IPS-15b (cell line): Measurements from ENCODE around the gene TXNL4B.
"Not testable (repeated sequence)": the region's sequence is repeated elsewhere in the genome, so short reads cannot be mapped to it uniquely, and the experiment has no call there.

Experiments used
- H3K27me3 ChIP-seq: one replicate; pipeline ENCODE4 v1.6.1; 2013; ENCODE audit warnings: low read length; ENCODE audit not compliant: control insufficient read depth, insufficient read depth
- H3K36me3 ChIP-seq: one replicate; pipeline ENCODE4 v1.6.1; 2013; ENCODE audit warnings: low read length; ENCODE audit not compliant: control insufficient read depth, insufficient read depth
- H3K4me1 ChIP-seq: one replicate; pipeline ENCODE4 v1.6.1; 2013; ENCODE audit warnings: mild to moderate bottlenecking, low read length; ENCODE audit not compliant: control insufficient read depth, insufficient read depth
- H3K4me3 ChIP-seq: one replicate; pipeline ENCODE4 v1.5.1; 2013; ENCODE audit warnings: low read depth, low read length
- H3K9ac ChIP-seq: one replicate; pipeline ENCODE4 v1.6.1; 2013; ENCODE audit warnings: low read depth, mild to moderate bottlenecking, low read length
- H3K9me3 ChIP-seq: one replicate; pipeline ENCODE4 v1.6.1; 2013; ENCODE audit warnings: mild to moderate bottlenecking, low read length; ENCODE audit not compliant: control insufficient read depth, insufficient read depth

The TXNL4B gene

GRCh38 chr16:72092832-72093447 lies 480 bp downstream of the TXNL4B start:
- H3K4me3 ChIP-seq = peak overlapping the region; percentile 83
- no peaks in the 10 kb centered on the region for H3K27me3 ChIP-seq
- H3K36me3 ChIP-seq = peaks cover 11% of the 10 kb centered on the region
- peaks cover 3% of the 10 kb centered on the region for H3K4me1 ChIP-seq
- H3K9me3 ChIP-seq = no peaks in the 10 kb centered on the region
- peak overlapping the region; percentile 65 for H3K9ac ChIP-seq

DNA sequence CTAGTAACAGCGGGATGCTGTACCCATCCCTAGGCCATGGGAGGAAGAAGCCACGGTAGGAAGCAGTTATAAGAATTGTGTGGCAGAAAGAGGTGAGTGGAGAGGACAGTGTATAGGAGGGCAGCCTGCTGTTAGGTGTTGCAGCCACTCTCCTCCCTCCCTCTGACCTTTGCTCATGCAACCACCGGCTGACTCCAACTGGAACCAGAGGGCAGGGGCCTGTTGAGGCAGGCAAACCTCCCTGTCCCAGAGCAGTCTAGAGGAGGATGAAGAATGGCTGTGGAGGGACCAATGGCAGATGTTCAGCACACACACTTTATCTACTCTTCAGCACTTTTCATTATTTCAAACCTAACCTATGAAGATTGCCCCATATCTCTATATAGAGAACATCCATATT lies 2.2 kb downstream of the TXNL4B start:
- Histone ChIP-seq H3K9ac (no peak overlapping the region), H3K36me3 (peaks cover 3% of the 10 kb centered on the region), H3K4me1 (peaks cover 3% of the 10 kb centered on the region), H3K27me3 (no peaks in the 10 kb centered on the region), H3K9me3 (no peaks in the 10 kb centered on the region), H3K4me3 (no peak overlapping the region)

GRCh38 chr16:72085002-72085401 lies 8.4 kb downstream of the TXNL4B start:
- no peak overlapping the region for H3K9ac ChIP-seq
- H3K36me3 ChIP-seq = peaks cover 6% of the 10 kb centered on the region
- no peak overlapping the region for H3K4me3 ChIP-seq
- H3K27me3 ChIP-seq = no peaks in the 10 kb centered on the region
- peaks cover 6% of the 10 kb centered on the region for H3K9me3 ChIP-seq
- no peaks in the 10 kb centered on the region for H3K4me1 ChIP-seq

DNA sequence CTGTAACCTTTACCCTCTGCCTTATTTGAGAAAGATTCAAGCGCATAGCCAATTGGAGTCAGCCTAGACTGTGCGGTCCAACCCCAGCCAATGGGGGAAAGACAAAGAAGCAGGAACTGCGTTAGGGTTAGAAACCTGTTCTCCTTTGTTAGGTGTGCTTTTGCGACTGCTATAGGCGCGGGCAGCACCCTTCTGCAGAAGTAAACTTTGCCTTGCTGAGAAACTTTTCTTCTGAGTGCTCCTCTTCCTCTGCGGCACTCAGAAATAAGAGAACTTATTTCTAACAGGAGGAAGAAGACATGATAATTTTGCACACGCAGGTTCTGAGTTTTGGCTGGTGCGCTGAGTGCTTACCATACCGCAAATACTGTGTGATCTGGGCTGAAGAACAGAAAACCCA lies 9.0 kb downstream of the TXNL4B start:
- peaks cover 6% of the 10 kb centered on the region for H3K36me3 ChIP-seq
- peaks cover 6% of the 10 kb centered on the region for H3K9me3 ChIP-seq
- H3K4me1 ChIP-seq = no peaks in the 10 kb centered on the region
- no peaks in the 10 kb centered on the region for H3K27me3 ChIP-seq
- H3K9ac ChIP-seq = no peak overlapping the region
- no peak overlapping the region for H3K4me3 ChIP-seq

- H3K9me3 ChIP-seq = peaks cover 6% of the 10 kb centered on the region
- H3K9ac ChIP-seq = no peak overlapping the region
- H3K4me1 ChIP-seq = no peaks in the 10 kb centered on the region
- peaks cover 6% of the 10 kb centered on the region for H3K36me3 ChIP-seq
- H3K4me3 ChIP-seq = no peak overlapping the region
- no peaks in the 10 kb centered on the region for H3K27me3 ChIP-seq
Measured at GRCh38 chr16:72083778-72084404, 9.5 kb downstream of the TXNL4B start.

DNA sequence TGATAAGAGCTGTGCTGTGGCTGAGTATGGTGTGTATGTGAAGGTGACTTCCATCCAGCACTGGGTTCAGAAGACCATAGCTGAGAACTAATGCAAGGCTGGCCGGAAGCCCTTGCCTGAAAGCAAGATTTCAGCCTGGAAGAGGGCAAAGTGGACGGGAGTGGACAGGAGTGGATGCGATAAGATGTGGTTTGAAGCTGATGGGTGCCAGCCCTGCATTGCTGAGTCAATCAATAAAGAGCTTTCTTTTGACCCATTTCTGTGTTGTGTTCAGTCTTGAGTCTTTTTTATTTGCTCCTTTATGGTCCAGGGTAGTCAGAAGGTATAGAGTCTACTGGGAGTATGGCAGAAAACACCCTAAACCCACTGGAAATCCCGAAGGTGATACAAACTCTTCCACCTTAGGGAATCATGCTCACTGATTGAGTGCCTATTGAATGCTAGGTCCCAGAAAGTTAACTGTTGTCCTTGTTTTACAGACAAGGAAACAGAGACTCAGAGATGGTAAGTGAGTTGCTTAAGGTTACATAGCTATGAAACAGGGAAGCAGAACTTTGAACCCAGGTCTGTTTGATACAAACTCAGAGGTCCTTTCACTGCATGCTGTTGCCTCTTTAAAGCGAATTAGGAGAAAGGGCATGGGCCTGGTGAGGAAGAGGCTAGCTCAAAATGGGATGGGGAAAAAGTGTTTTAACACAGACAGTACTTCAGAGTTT lies 16.3 kb downstream of the TXNL4B start:
- not testable (repeated sequence) for H3K36me3 ChIP-seq, H3K4me1 ChIP-seq, H3K9me3 ChIP-seq, H3K4me3 ChIP-seq, H3K9ac ChIP-seq, H3K27me3 ChIP-seq

DNA sequence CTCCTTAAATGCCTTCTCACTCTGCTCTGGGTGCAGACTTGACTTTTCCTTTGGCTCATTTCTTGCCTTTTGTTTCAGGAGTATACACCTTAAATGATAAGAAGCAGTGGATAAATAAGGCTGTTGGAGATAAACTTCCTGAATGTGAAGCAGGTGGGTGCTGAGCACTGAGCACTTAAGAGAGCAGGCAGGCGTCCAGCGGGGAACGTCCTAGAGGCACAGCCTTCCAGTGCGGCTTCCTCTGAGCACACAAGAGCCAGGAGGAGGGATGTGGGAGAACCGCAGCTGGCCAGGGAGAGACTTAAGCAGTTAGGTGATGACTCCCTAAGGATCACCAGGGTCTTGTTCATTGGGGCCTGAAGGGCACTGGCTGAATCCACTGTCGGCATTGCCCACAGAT lies 18.4 kb downstream of the TXNL4B start:
- not testable (repeated sequence) for H3K9ac ChIP-seq, H3K36me3 ChIP-seq, H3K27me3 ChIP-seq, H3K4me3 ChIP-seq, H3K4me1 ChIP-seq, H3K9me3 ChIP-seq

DNA sequence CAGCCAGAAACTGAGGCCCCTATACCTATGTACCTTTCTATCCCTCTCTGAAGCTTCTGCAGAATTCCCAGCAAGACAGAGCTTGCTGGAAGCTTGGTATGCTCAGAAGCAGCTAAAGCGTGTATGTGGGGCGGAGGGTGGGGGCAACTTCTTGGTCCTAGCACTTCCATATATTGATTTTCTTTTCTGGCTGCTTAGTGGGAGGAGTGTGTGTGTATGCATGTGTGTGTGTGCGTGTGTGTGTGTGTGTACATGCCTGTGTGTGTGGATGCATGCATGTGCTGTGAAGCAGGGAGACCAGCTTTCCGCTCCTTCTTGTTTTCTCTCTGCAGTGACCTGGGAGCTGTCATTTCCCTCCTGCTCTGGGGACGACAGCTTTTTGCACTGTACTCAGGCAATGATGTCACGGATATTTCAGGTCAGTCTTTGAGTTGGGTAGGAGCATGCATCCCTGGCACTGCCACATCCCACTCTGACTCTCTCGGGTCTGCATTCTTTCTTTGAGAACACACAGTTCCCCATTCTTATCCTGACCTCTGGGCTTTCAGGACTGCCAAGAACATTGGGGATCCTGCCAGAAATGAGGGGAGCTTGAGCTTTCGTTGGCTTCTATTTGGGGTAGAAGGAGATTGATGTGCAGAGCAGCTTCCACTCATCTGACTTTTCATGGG lies 19.7 kb downstream of the TXNL4B start:
- Histone ChIP-seq H3K27me3 (no peaks in the 10 kb centered on the region), H3K36me3 (no peaks in the 10 kb centered on the region), H3K9ac (no peak overlapping the region), H3K4me3 (no peak overlapping the region), H3K4me1 (no peaks in the 10 kb centered on the region), H3K9me3 (peaks cover 4% of the 10 kb centered on the region)

DNA sequence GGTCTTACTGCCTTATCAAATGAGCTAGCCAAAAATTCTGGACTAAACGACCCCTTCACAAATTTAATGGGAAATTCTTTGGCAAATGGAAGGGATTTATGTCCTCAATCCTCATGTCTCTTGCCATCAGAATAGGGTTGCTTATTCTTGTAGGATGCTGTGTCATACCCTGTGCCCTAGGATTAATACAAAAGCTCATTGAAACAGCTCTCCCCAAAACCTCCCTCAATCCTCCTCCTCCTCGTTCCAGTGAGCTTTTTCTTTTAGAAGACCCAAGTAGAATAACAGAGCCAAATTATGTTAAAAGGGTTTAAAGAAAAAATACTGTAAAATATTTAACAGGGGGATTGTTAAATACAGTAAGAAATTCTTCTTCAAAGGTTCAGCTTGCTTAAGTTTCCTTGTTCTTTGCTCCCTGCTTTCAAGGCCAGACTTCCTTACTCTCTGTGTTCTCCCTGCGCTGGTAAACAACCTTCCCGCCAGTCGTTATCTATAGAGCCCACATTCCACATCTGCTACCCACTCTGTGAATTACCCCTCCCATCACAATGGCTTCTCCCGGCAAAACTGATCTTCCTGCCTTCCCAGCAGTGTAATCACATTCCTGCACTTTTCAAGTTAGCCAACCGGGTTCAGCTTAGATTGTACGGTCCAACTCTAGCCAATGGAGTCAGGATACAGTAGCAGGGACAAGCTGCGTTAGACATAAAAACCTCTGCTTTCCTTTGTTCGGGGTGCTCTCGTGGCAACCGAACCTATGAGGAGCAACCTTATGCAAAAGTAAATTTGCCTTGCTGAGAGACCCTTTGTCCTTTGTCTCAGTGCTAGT lies 20.7 kb downstream of the TXNL4B start:
- no peak overlapping the region for H3K9ac ChIP-seq
- H3K4me3 ChIP-seq = no peak overlapping the region
- H3K4me1 ChIP-seq = no peaks in the 10 kb centered on the region
- no peaks in the 10 kb centered on the region for H3K36me3 ChIP-seq
- H3K27me3 ChIP-seq = no peaks in the 10 kb centered on the region
- H3K9me3 ChIP-seq = peaks cover 4% of the 10 kb centered on the region

DNA sequence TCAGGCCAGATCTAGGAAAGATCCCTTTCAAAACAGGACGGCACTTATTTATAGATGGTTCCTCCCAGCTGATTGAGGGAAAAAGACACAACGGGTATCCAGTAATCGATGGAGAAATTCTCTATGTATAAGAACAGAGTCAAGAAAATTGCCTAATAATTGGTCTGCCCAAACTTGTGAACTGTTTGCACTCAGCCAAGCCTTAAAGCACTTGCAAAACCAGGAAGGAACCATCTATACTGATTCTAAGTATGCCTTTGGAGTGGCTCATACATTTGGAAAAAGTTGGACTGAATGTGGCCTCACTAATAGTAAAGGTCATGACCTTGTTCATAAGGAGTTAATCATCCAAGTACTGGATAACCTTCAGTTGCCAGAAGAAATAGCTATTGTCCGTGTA lies 24.5 kb downstream of the TXNL4B start:
- Histone ChIP-seq H3K27me3 (no peaks in the 10 kb centered on the region), H3K9ac (no peak overlapping the region), H3K4me3 (no peak overlapping the region), H3K36me3 (no peaks in the 10 kb centered on the region), H3K4me1 (no peaks in the 10 kb centered on the region), H3K9me3 (peaks cover 4% of the 10 kb centered on the region)

DNA sequence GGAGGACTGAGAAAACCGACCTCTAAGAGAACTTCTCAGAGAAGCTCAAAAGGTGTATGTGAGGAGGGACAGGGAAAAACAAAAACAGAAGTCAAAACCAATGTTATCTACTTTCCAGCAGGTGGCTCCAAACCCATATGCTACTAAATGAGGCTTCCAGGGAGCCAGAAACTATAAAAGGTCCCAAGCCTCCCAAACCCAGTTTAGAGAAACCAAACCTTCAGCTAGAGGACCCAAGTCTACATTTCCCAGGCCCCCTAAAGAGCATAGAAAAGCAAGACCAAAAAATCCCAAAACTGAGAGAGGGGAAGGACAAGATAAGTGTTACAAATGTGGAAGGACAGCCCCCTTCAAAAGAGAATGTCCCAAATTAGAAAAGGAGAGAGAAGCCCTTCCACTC lies 26.7 kb downstream of the TXNL4B start:
- Histone ChIP-seq H3K36me3 (no peaks in the 10 kb centered on the region), H3K27me3 (no peaks in the 10 kb centered on the region), H3K9me3 (no peaks in the 10 kb centered on the region), H3K4me3 (no peak overlapping the region), H3K4me1 (no peaks in the 10 kb centered on the region), H3K9ac (no peak overlapping the region)
